CD4-positive, alpha-beta T cell treated with Interleukin-12 subunit alpha and Interleukin-12 subunit beta, for 1 hour (primary cell): ENCODE measurements around the gene PPM1G.

Experiments used
- DNase-seq: peaks from one replicate; pipeline ENCODE4 v3.0.0-alpha.2; 2020

PPM1G gene

DNA sequence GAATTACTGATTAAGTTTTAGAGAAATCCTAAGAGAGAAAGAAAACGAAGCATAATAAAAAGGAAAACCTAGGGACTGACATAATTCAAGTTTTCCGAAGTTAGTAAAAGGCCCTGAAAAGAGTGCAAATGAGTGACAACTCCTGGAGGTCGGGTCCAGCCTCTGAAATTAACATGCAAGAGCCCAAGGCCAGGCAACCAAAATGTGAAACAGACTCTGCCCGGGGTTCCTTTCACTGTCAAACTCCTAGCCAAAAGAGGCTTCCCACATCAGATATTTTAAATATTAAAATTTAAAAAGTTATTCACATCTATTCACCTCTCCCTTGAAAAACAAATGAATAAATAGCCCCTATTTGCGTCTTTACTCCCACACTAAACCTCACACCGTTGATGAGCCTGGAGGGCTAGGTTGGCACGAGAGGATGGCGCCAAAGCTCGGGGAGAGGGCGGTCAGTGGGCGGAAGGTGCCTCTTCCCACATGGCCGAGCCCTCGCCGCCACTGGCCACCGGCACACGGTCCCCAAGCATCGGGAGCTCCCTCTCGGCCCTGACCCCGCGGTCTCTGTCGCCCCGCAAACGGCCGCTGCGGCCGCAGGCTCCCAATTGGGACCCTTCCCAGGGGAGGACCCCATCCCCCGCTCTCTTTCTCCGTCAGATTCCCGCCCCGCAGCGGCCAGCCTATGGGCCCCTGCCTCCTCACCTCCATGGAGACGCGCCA lies 630 bp downstream of the PPM1G start:
- no peak for DNase-seq

DNA sequence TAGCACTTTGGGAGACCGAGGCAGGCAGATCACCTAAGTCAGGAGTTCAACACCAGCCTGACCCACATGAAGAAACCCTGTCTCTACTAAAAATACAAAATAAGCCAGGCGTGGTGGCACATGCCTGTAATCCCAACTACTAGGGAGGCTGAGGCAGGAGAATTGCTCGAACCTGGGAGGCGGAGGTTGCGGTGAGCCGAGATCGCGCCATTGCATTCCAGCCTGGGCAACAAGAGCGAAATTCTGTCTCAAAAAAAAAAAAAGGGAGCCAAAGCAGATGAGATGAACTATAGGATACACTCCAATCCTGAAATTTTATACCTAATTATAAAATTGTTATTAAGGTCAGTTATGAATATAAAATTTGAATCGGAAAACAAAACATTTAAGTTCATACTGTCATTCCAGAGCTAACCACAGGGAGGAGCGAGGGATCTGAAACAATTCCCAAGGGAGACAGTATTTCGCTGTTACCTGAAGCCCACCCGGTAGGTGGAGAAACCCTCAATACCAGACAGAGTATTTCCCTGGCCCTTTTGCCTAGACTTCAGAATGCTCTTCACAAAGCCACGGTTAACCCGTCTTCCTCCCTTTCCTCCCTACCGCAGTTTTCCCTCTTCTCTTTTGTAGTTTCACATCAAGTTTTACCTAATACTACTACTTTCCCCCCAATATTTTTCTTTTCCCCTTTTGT lies 1.4 kb downstream of the PPM1G start:
- DNase-seq = no peak

DNA sequence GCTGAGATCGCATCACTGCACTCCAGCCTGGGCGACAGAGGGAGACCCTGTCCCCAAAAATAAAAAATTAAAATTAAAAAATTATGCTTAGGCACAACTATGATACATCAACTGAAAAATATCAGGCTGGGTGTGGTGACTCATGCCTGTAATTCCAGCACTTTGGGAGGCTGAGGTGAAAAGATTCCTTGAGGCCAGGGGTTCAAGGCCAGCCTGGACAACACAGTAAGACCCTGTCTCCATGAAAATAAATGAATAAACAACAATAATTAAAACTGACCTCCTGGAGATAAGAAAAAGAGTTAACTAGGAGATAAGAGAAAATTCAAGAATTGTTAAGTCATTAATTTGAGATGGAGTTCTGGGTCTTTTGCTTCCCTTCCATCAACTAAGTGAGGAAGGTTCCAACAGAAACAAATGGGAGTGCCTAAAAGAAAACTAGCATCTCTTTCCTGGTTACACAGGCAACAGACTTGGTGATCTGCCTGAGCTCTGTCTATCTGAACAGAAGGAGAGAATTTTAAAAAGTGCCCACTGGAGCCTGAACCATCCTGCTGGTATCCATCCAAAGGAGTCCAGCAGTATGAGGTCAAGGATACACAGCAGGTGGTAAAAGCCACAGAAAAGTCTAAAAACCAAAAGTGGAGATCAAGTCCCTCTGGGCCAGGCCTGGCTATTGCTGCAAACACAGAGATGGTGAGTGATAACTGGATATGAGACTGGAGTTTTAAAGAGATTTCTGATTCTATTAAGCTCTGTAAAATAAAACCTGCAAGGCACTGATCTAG lies 8.8 kb downstream of the PPM1G start:
- no peak for DNase-seq

DNA sequence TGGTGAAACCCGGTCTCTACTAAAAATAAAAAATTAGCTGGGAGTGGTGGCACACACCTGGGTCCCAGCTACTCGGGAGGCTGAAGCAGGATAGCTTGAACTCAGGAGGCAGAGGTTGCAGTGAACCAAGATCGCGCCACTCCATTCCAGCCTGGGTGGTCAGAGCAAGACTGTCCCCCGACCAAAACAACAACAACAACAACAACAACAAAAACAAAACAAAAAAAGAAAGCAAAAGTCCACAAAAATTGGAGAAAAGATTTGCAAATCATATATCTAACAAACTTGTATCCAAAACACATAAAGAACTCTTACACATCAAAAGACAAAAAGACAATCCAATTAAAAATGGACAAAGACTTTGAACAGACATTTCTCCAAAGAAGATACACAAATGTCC lies 10.4 kb downstream of the PPM1G start:
- DNase-seq = no peak

DNA sequence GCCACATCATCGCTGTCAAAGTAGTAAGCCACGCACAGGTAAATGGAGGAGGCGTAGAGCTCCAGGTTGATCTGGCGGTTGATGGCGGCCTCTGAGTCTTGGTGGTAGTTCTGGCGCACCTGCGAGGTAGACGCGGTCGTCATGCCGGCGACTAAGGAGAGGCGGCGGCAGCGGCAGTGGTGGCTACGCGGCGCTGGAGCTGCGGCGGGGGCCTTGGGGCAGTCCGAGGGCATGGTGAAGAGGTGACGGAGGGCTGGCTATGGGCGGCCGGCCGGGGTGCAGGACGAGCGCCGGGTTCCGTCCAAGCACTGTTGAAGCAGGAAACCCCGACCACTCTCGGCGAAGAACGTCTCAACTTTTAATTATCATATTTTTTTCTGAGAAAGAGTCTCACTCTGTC lies 16.2 kb downstream of the PPM1G start:
- no peak for DNase-seq

DNA sequence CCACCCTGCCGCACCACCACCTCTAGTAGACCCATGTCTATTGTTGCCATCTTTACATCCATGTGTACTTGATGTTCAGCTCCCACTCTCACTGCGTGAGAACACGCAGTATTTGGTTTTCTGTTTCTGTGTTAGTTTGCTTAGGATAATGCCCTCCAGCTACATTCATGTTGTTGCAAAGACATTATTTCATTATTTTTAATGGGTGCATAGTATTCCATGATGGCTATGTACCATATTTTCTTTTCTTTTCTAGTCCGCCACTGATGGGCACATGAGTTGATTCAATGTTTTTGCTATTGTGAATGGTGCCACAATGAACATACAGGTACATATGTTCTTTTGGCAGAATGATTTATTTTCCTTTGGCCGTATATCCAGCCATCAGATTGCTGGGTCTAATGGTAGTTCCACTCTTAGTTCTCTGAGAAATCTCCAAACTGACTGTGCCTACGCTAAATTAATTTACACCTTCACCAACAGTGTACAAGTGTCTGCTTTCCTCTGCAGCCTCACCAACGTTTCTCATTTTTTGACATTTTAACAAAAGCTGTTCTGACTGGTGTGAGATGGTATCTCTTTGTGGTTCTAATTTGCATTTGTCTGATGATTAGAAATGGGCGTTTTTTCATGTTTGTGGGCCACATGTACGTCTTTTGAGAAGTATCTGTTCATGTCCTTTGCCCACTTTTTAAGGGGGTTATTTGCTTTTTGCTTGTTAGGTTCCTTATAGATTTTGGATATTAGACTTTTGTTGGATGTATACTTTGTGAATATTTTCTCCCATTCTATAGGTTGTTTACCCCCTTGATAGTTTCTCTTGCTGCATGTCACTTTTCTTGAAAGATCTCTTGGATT lies 18.3 kb downstream of the PPM1G start:
- DNase-seq = peak; percentile 67

DNA sequence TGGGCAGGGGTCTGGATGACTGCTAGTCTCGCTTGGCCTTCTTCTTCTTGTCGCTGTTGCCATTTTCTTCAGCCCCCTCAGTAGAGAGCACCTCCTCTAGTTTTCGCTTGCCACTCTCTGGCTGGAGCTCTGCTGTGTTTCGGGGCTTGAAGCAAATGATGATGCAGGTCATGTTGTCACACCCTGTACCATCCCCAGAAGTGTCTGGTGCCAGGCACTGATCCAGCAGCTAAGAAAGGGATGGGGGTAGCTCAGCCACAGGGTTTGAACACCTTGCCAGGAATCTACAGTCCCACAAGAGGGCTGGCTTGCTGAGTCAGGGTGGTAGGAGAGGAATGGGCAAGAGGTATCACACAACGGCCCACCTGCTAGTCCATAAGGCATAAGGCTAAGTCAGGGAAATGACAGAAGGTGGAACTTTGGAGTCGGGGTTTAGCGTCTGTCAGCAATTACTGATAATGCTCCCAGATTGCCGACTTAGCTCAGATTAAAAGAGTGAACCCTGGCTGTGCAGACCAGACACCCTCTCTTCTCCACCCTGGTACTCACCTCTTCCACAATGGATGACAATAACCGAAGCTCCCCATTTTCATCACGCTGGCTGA lies 27.7 kb downstream of the PPM1G start:
- DNase-seq = no peak

DNA sequence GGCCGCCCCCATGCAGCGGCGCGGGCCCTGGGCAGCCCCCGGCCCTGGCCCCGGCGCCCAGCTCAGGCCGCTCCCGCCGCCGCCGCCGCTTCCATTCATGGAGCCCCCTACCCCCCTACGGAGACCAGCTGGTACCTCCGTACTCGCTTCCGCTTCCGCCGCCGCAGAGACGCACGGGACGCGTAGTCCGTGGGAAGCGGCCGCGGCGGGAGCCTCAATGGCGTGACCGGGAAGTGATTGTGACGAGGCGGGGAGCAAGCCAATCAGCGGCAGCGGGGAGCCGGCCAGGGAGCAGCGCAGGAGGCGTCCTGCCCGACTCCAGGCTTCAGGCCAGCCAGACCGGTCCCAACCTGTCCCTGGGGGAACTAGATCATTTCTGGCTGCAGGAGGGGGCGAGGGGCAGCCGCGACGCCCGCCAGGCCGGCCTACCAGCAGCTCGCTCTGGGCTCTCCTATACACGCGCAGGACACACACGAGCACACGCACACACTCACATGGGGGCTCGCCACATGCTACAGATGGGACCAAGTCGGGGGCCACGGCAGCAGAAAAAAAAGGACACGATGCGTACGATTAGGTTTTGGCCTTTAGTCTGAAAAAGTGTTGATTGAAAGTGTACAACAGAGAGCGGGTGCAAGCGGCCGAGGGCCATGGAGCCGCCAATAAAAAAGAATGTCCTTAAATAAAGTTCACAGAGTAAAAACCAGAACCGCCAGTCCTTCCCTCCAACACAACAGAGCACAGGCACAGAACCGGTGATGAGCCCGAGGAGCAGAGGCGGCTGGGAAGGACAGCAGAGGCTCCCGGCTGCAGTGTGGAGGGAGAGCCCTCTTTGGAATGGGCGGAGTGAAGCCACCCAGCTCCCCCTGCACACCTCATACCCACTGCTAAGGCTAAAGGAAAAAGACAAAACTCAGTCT lies 28.5 kb downstream of the PPM1G start, which contains the start of gene ZNF513:
Gene ZNF513 (minus strand): TSS at position 109 of the 920 bp plus-strand sequence. CDS start 208 bp downstream, outside the sequence.
- DNase-seq = peak; percentile 92

DNA sequence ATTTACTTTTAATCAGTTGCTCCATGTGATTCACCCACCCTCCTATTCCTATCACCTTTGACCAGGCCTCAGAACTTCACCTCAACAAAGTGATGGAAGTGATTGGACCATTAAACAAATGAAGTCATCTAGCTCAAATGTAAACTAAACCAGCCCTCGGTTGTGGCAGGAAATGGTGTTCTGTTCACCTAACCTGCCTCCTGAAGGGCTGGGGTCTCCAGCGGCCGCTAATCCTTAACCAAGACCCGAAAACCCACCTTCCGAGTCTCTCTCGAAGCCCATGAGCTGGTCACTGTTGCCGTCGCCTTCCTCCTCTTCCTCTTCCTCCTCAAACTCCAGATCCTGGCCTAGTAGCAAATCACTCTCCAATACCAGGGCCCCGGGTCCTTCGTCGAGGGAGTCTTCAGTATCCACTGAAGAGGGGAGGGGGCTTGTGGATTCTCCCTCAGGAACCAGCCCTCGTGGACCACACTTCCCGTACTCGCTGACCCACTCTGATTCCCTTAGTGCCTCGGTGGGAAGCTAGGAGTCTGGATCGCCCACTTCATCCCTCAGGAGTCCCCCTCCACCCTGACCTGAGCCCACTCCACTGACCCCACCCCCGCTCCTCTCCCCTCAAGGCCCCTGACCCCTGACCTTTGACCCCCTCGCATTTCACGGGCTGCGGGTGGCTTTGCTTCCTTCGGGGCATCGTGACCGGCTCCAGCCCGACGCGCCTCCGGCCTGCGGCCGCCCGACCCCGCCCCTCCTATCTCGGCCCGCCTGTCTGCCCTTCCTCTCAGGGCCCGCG lies 29.4 kb downstream of the PPM1G start:
- DNase-seq = peak; percentile 43

DNA sequence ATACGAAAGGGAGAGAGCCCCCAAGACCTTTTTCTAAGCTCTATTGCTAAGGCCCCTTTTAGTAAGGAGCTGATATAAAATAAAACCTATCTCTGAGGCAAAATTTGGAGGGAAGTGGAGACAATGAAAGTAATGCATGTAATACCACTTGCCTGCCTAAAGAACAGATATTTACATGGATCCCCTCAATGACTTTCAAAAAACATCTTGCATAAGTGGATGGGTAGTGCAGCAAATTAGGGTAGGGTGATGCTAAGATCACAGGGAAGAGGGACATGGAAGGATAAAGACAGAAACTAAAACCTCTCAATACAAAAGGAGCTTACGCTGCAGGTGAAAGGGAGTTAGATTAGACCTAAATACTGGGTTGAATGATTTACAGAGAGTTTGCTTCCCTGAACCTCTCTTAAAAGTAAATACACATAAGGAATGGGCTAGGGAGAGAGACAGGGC lies 30.0 kb downstream of the PPM1G start:
- DNase-seq = no peak

DNA sequence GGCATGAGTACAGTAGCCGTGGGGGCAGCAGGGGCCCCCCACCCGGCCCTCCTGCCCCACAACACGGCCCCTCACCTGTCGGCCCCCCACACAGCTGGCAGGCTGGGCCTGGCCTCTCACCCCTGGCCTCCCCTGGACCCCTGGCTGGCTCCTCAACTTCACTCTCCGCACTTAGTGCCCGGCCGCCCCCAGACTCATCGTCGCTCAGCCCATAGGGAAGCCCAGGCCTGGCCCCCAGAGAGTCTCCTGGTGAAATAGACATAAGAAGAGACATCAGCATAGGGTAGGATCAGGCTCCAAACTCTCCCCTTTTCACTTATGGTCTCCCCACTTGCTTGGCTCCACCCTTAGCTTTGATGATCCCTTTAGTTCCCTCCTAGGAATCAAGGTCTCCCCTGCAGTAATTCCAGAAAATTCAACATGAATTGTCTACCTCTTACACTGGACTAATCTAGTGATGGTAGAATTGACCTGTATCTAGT lies 30.5 kb downstream of the PPM1G start:
- no peak for DNase-seq

DNA sequence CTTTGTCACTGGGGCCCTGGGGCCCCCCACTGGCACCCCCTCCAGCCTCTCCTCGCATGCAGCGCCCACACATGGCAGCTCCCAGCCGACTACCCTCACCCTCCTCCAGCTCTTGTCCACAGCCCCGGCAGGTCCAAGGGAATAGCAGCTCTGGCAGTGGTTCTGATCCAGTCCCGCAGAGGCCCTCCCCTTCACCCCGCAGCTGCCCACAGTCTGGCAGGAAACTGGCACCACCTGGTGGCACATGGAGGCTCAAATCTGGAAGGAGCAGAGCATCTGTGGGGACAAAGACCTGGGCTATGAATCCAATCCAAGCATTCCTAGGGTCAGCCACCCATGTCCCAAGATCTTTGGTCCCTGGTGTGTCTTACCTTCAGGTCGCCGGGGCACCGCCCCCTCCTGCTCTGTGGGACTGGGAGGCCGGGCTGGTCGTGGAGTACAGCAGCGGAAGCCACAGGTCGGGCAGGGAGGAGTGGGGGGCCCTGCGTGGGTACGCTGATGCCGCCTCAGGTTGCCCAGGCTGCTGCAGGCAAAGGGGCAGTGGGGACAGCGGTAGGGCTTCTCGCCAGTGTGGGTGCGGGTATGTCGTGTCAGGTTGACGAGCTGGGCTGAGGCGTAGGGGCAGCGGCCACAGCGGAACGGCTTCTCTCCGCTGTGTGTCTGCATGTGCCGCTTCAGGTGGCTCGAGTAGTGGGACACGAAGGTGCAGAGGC lies 31.1 kb downstream of the PPM1G start:
- DNase-seq = peak; percentile 19

DNA sequence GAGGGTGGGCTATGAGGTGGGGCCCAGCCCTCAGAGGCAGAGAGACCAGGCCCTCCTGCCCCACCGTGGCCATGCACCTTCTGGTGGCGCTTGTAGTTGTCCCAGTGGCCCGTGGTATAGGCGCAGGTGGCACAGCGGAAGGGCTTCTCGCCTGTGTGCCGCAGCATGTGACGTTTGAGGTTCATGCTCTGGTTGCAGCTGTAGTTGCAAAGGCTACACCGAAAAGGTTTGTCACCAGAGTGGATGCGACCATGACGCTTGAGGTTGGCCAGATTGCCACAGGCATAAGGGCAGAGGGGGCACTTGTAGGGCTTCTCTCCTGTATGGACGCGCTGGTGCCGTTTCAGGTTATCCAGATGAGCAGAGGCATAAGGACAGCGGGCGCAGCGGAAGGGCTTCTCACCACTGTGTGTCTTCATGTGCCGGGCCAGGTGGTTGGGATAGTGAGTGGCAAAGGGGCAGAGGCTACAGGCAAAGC lies 31.7 kb downstream of the PPM1G start:
- no peak for DNase-seq

DNA sequence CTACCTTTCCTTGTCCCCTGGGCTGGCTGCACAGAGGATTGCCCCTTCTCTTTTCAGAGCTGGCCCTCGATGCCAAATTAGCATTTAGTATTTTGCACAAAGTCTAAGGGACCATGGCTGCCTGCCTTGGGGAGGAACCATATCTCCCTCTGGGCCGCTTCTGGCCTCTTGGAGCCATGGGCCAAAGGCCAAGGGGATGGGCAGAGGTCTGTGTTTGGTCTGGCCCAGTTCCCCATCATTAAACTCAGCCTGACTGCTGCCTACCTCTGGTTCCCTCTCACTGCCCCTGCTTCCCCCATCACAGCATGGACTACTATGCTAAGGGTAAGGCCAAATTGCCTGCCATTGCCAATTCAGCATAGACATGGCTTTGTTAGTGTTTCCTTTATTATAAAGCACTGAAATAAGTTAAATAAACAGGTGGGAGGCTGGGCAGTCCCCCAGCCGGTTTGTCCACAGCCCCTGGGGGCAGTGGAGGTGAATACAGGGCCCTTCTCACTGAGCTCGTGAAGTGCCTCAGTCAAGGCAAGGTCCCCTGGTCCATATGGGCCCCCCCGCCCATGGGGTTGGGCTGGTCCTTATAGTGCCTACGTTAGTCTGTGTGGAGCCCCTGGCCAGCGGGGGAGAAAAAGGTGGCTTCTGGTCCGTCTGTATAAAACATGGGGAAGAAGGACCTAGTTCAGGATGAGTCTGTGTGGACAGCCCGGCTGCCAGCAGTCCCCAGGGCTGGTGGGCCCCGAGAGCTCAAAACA lies 32.3 kb downstream of the PPM1G start:
- no peak for DNase-seq

DNA sequence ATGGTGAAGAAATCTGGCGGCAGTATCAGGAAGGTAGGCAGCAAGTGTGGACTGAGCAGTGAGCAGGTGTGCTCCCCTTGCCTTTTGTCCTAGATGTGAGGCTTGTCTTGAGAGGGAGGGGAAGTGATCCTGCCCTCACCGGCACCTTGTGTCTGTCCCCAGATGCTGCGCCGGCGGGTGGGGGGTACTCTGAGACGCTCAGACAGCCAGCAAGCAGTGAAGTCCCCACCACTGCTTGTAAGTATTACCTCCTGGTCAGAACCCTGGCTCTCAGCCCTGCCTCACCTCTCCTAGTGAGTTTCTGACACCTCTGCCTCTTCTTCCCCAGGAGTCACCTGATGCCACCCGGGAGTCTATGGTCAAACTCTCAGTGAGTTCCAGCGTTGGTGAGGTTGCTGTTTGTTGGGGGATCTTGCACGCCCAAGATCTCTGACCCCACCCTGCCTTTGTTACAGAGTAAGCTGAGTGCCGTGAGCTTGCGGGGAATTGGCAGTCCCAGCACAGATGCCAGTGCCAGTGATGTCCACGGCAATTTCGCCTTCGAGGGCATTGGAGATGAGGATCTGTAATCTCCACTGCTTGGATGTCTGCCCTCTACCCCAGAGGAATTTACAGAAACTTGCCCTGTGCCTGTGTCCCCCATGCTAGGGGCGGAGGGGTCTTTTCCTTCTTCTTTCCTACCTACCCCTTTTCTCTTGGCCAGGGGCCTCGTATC lies 33.1 kb downstream of the PPM1G start:
- no peak for DNase-seq

DNA sequence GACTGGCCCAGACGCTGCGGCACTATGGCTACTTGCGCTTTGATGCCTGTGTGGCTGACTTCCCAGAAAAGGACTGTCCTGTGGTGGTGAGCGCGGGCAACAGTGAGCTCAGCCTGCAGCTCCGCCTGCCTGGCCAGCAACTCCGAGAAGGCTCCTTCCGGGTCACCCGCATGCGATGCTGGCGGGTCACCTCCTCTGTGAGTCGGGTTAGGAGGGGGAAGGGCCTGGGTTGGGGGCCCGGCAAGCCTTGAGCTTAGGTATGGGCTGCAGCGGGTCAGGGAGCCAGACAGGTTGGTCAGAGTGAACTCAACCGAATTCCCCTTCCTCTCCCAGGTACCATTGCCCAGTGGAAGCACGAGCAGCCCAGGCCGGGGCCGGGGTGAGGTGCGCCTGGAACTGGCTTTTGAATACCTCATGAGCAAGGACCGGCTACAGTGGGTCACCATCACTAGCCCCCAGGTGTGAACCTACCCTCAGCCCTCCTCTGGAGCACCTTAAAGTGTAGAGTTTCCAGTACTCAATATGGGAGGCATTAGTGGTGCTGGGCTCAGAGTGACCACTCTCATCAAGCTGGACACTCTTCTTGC lies 33.8 kb downstream of the PPM1G start:
- DNase-seq = no peak

DNA sequence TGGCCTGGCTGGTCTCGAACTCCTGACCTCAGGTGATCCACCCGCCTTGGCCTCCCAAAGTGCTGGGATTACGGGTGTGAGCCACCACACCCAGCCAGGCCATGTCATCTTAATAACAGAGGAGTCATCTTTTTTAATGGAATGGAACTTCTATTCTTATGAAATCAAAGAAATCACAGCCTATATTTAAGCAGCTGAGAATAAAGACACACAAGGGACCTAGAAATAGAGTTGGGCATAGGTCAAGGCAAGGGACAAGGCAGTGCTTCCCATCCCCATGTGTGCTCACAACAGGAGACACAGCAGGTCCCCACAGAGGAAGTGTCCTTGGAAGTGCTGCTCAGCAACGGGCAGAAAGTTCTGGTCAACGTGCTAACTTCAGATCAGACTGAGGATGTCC lies 35.8 kb downstream of the PPM1G start:
- DNase-seq = no peak
